Neural crest cell (in vitro differentiated cells): Measurements from ENCODE around the gene PLXDC2. TPM values are rescaled to one million over a fixed set of nuclear protein-coding genes. Genes with fewer than 3 reads are reported as not detected.
"Not testable (repeated sequence)": the region's sequence is repeated elsewhere in the genome, so short reads cannot be mapped to it uniquely, and the experiment has no call there.

ENCODE experiments used
- DNase-seq: peaks from one replicate; pipeline ENCODE4 v3.0.0; 2021; ENCODE audit warnings: low read depth, mixed read lengths, low spot score
- H3K27ac Mint-ChIP-seq: one replicate; pipeline ENCODE4 v1.8.0; 2021; ENCODE audit warnings: mild to moderate bottlenecking, mixed read lengths; ENCODE audit not compliant: unreplicated experiment
- H3K27me3 Mint-ChIP-seq: 2 replicates; pipeline ENCODE4 v1.8.0; 2021; ENCODE audit warnings: low read depth, mild to moderate bottlenecking, mixed read lengths
- H3K36me3 Mint-ChIP-seq: 2 replicates; pipeline ENCODE4 v1.8.0; 2021; ENCODE audit warnings: low read depth, mild to moderate bottlenecking, mixed read lengths
- H3K4me1 Mint-ChIP-seq: 2 replicates; pipeline ENCODE4 v1.8.0; 2021; ENCODE audit warnings: mixed read lengths
- H3K4me3 Mint-ChIP-seq: one replicate; pipeline ENCODE4 v1.8.0; 2021; ENCODE audit warnings: mild to moderate bottlenecking, mixed read lengths
- H3K9me3 Mint-ChIP-seq: 2 replicates; pipeline ENCODE4 v1.8.0; 2021; ENCODE audit warnings: mixed read lengths
- CTCF ChIP-seq: fragments of 200-600 bp; sonication (generic); conservative IDR thresholded peaks from 2 replicates; pipeline ENCODE4 v1.5.0; 2021; ENCODE audit warnings: antibody characterized with exemption, mild to moderate bottlenecking
- total RNA-seq: library from RNA; stranded (reverse); gene quantifications from 2 replicates; pipeline ENCODE4 v1.2.1, GENCODE V29; 2021

Gene PLXDC2
- total RNA-seq, 1 donor from 2014 or later, result 4.0 TPM

GRCh38 chr10:20041931-20042330, 225.7 kb downstream of the PLXDC2 start:
- H3K4me3 Mint-ChIP-seq, result no peak overlapping the region
- no peak for TF ChIP-seq CTCF
- H3K4me1 Mint-ChIP-seq, result peaks cover 5% of the 10 kb centered on the region
- no peaks in the 10 kb centered on the region for H3K36me3 Mint-ChIP-seq
- H3K27ac Mint-ChIP-seq, result no peak overlapping the region
- DNase-seq, result no peak
- H3K9me3 Mint-ChIP-seq, result no peaks in the 10 kb centered on the region
- no peaks in the 10 kb centered on the region for H3K27me3 Mint-ChIP-seq

- not testable (repeated sequence) for H3K27ac Mint-ChIP-seq, H3K9me3 Mint-ChIP-seq, H3K27me3 Mint-ChIP-seq, H3K4me1 Mint-ChIP-seq, H3K4me3 Mint-ChIP-seq, DNase-seq, H3K36me3 Mint-ChIP-seq
These were observed 228.9 kb downstream of the PLXDC2 start for GRCh38 chr10:20045100-20045499.

DNA sequence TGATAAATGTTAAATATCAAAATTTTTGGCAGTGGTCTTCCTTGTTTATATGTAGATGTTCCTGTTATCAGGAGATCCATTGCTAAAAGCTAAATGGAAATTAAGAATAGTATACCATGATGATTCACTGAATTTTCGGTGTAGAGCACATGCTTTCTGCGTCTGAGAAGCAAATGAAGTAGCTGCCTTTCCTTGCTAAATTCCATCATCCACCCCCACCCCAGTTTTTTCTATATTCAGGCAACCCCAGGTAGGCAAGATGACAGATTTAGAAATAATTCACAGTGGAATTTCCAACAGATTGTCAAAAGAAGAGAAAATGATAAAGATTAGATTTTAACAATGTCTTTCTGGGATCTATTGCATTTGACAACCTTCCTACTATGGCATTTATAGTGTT, 231.9 kb downstream of the PLXDC2 start:
- H3K27ac Mint-ChIP-seq, result no peak overlapping the region
- no peak for TF ChIP-seq CTCF
- H3K4me3 Mint-ChIP-seq, result no peak overlapping the region
- peaks cover 13% of the 10 kb centered on the region for H3K9me3 Mint-ChIP-seq
- DNase-seq, result no peak
- H3K4me1 Mint-ChIP-seq, result peaks cover 2% of the 10 kb centered on the region
- H3K27me3 Mint-ChIP-seq, result no peaks in the 10 kb centered on the region
- peaks cover 14% of the 10 kb centered on the region for H3K36me3 Mint-ChIP-seq

DNA sequence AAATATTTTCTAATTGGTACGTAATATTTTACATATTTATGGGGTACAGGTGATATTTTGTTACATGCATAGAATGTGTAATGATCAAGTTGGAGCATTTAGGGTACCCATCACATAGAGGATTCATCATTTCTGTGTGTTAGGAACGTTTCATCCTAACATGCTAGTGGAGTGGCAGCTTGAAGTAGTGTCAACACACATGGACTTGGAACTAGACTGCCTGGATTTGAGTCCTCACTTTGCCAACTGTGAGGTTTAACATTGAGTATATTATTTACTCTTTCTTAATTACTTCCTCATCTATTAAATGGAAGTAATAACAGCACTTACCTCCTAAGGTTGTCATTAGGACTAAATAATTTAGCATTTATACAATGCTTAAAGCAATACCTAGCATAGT, 241.9 kb downstream of the PLXDC2 start:
- TF ChIP-seq CTCF, result no peak
- Mint-ChIP-seq H3K27me3 (no peaks in the 10 kb centered on the region), H3K9me3 (peaks cover 9% of the 10 kb centered on the region), H3K4me1 (no peaks in the 10 kb centered on the region), H3K4me3 (no peak overlapping the region), H3K36me3 (no peaks in the 10 kb centered on the region), H3K27ac (no peak overlapping the region)
- no peak for DNase-seq

DNA sequence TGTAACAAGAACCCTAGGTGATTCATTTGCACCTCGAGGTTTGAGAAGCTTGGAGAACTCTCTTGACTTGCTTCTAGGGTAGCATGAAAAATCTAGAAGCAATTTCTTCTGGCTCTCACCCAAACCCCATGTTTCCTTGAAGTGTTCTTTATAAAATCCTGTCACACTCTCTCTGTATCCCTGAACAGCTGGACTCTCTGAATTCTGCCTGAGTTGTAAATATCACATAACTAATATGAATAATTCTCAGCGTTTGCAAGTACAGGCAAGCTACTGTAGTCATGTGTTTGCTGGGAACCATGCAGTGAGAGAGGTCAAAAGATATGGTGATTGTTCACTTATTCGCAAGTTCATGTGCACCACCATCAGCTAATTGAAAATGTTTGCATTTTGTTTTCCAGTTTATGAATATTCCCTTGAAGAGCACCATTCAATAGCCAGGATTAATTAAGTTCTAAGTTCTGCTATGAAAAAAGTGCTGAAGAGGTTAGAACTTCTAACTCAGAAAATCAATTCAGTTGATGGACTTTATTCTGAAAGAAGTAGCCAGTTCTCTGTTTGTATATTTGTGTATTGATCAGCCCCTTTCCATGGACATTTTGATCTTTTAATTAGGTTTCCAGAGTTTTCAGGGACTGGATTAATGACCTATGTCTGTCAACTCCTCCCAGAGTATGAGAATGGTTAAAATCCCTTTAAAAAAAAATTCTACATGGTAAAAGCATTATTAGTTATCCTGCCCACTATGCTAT, 243.0 kb downstream of the PLXDC2 start:
- Mint-ChIP-seq H3K4me1 (no peaks in the 10 kb centered on the region), H3K27ac (no peak overlapping the region), H3K27me3 (no peaks in the 10 kb centered on the region), H3K9me3 (peaks cover 4% of the 10 kb centered on the region), H3K4me3 (no peak overlapping the region), H3K36me3 (no peaks in the 10 kb centered on the region)
- no peak for DNase-seq
- TF ChIP-seq CTCF, result no peak

- Mint-ChIP-seq H3K4me1 (no peaks in the 10 kb centered on the region), H3K27me3 (no peaks in the 10 kb centered on the region), H3K36me3 (no peaks in the 10 kb centered on the region), H3K9me3 (peaks cover 5% of the 10 kb centered on the region), H3K27ac (no peak overlapping the region), H3K4me3 (no peak overlapping the region)
- no peak for DNase-seq
- no peak for TF ChIP-seq CTCF
These were observed 249.6 kb downstream of the PLXDC2 start for GRCh38 chr10:20065814-20066213.
